GM20000 (cell line): ENCODE data around the gene EIF4A2.
A peak's percentile ranks its signal among the peaks of the same experiment; 100 is the strongest.
"Not testable (repeated sequence)": the region's sequence is repeated elsewhere in the genome, so short reads cannot be mapped to it uniquely, and the experiment has no call there.

Source experiments
- DNase-seq: peaks from one replicate; pipeline ENCODE4 v3.0.0; 2012; ENCODE audit warnings: low spot score
- TF ChIP-seq, protein P1 (sequence below): IDR thresholded peaks from 2 replicates; pipeline ENCODE4 v1.5.1; 2012; ENCODE audit warnings: mild to moderate bottlenecking, control low read depth; ENCODE audit errors: extremely low read depth, missing control alignments

EIF4A2 gene

DNA sequence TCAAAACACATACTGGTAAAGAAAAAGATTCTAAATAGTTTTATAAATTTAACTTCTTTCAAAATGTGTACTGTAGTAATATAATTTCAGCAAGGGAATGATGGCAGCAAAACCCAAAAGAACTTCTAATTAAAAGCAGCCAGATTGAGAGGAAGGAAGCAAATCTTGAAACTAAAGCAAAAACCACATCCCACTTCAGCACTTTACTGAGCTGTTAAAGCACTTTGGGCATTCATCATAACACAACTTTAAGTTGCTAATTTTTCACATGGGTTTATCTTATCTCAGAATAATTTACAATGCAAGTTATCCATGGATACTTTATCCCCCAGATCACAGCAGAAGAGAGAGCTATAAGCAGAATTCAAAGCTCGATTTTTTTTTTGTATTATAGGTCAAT, 16.9 kb downstream of the EIF4A2 start:
- no peak for DNase-seq
- TF ChIP-seq, protein P1, sequence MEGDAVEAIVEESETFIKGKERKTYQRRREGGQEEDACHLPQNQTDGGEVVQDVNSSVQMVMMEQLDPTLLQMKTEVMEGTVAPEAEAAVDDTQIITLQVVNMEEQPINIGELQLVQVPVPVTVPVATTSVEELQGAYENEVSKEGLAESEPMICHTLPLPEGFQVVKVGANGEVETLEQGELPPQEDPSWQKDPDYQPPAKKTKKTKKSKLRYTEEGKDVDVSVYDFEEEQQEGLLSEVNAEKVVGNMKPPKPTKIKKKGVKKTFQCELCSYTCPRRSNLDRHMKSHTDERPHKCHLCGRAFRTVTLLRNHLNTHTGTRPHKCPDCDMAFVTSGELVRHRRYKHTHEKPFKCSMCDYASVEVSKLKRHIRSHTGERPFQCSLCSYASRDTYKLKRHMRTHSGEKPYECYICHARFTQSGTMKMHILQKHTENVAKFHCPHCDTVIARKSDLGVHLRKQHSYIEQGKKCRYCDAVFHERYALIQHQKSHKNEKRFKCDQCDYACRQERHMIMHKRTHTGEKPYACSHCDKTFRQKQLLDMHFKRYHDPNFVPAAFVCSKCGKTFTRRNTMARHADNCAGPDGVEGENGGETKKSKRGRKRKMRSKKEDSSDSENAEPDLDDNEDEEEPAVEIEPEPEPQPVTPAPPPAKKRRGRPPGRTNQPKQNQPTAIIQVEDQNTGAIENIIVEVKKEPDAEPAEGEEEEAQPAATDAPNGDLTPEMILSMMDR: no peak

DNA sequence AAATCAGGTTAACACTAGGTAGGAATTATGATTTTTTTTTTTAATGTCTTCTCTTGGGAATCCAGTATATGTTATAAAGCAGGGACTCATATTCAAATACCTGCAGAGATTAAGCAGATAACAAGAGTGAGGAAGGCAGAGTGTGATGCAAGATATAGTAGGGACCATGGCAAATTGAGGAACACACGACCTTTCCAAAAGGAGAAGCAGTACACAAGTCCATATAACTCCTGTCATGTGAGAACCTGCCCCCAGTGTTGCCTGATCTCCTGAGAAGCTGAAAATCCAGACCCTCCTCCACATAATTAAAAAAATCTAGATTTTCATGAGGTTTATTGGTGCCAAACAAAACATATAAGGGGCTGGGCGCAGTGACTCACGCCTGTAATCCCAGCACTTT, 19.3 kb downstream of the EIF4A2 start:
- TF ChIP-seq, protein P1: no peak
- no peak for DNase-seq

DNA sequence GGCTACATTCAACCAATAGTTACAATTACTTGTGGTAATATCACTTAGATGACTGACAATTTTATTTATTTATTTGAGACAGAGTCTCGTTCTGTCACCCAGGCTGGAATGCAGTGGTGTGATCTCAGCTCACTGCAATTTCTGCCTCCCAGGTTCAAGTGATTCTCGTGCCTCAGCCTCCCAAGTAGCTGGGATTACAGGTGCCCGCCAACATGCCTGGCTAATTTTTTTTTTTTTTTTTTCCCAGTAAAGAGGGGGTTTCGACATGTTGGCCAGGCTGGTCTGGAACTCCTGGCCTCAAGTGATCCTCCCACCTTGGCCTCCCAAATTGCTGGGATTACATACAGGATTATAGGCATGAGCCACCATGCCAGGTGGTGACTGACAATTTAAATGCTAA, 20.1 kb downstream of the EIF4A2 start:
- not testable (repeated sequence) for DNase-seq

DNA sequence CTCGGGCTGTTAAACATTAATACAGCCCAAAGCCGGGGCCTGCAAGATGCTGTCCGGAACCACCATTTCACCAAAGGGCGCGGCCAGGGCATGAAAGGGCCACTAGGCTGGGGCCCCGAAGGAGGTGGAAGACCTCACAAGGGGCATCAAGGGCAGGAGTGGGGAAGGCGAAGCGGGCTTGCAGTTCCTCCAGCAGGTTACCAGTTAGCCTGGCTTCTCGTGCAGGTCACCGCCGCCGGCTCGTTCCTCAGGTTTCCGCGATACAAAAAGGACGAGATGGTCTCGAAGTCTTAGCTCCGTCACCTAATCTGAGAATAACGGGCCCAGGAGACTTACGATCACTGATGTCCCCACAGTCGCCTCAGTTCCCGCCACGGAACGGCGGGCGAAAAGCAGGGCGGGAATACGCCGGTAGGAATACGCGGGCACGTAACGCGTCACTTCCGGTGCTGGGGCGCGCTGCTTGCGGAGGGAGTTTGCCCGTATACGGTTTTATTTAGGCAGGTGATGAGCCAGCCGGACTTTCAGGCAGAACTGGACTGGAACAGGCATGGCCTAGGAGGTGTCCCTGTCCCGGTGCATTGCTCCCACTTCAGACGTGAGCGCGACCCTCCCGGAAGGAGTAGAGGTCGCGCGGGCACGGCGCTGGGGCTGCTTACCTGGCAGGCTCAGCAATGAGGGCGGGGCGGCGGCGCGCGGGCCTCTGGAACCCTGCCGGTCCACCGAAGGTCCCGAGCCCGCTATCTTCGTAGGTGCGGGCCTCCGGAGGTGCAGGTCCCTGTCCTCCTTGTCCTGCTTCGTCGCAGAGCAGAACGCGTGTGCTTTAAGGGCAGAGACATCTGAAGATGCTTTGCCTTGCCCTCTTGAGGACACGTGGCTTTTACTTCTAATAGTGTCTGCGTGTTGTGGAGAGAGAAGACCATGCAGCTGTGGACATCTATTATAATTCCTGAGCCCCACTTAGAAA, 23.0 kb downstream of the EIF4A2 start, which contains the start of gene RFC4:
TSS of gene RFC4 (minus strand) at position 394 of the 967 bp plus-strand sequence. CDS start 1,769 bp downstream, outside the sequence.
- TF ChIP-seq, protein P1: no peak
- DNase-seq: peak; percentile 86

DNA sequence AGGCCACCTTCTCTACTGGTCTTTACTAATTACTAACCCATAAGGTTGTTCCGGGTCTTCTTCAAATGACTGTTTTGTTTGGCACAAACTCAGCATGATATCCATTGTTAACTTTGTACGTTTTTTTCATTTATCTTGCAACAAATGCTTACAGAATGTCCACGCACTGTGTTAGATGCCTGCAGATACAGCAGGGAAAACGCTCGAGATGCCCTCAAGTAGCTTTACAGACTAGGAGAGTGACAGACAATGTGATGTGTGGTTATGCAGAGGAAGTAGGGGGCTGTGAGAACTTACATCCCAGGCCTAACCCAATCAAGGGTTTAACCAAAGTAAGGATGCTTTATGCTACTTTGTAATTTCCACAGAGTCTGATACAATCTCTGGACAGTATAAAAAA, 23.9 kb downstream of the EIF4A2 start:
- TF ChIP-seq, protein P1: no peak
- no peak for DNase-seq

DNA sequence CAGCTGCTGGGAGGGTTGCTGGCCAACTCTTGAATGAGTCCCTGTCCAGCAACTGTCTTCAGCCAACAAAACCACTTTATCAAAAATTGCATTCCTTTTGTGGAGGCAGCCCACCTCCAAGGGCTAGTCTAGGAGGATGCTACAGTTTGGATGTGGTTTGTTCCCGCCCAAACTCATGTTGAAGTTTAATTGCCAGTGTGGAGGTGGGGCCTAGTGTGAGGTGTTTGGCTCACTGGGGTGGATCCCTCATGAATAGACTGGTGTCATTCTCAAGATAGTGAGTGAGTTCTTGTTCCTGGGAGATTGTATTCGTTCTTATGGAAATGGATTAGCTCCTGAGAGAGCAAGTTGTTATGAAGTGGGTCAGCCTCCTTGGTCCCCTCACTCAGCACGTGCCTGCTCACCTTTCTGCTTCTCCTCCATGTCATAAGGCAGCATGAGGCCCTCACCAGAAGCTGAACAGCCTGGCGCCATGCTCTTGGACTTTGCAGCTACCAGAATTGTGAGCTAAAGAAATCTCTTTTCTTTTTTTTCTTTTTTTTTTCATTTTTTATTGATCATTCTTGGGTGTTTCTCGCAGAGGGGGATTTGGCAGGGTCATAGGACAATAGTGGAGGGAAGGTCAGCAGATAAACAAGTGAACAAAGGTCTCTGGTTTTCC, 27.1 kb downstream of the EIF4A2 start:
- no peak for DNase-seq
- TF ChIP-seq, protein P1: no peak

DNA sequence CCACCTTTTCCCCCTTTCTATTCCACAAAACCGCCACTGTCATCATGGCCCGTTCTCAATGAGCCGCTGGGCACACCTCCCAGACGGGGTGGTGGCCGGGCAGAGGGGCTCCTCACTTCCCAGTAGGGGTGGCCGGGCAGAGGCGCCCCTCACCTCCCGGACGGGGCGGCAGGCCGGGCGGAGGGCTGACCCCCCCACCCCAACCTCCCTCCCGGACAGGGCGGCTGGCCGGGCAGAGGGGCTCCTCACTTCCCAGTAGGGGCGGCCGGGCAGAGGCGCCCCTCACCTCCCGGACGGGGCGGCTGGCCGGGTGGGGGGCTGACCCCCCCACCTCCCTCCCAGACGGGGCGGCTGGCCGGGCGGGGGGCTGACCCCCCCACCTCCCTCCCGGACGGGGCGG, 27.9 kb downstream of the EIF4A2 start:
- not testable (repeated sequence) for DNase-seq

DNA sequence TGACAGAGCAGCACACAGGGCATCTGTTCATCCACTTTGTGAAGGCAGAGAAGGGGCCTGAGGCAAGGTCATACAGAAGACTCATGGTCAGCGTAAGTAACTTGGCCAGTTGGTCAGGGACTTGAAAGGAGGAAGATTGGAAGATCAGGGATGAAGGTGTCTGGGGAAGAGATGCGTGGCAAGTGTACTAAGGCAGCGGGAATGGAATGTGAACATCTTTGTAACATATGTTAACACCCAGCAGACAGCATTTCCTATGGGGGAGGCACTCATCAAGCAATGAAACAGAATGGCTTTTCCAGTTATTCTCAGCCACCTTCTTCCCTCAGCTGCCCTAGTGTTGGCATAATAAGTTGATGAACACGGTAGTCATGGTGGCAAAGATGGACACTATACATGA, 30.7 kb downstream of the EIF4A2 start:
- TF ChIP-seq, protein P1: no peak
- no peak for DNase-seq
